Measurements from ENCODE around the gene TRAFD1.

TRAFD1 gene

GRCh38 chr12:112170376-112170775 is 45.0 kb downstream of the TRAFD1 start:
- peak; percentile 56 for TF ChIP-seq CTCF (IDR thresholded peaks at IDR 0.05; ENCODE audit: borderline replicate concordance, insufficient read depth, low read depth, low read length)
- no peak overlapping the region for H3K4me3 ChIP-seq (ENCODE audit: low read depth, low read length)

- H3K4me3 ChIP-seq (ENCODE audit: low read depth, low read length) = no peak overlapping the region
These were observed 45.7 kb downstream of the TRAFD1 start for GRCh38 chr12:112170971-112171596.

GRCh38 chr12:112172556-112173324 is 47.4 kb downstream of the TRAFD1 start:
- no peak for TF ChIP-seq CTCF (IDR thresholded peaks at IDR 0.05; ENCODE audit: borderline replicate concordance, insufficient read depth, low read depth, low read length)

More at GRCh38 chr12:112170971-112171596, 45.7 kb downstream of the TRAFD1 start:
- no peak for TF ChIP-seq CTCF (IDR thresholded peaks at IDR 0.05; ENCODE audit: borderline replicate concordance, insufficient read depth, low read depth, low read length)

GRCh38 chr12:112175361-112176155 is 50.2 kb downstream of the TRAFD1 start:
- TF ChIP-seq CTCF (IDR thresholded peaks at IDR 0.05; ENCODE audit: borderline replicate concordance, insufficient read depth, low read depth, low read length) = no peak
- H3K4me3 ChIP-seq (ENCODE audit: low read depth, low read length) = no peak overlapping the region

More at GRCh38 chr12:112172556-112173324, 47.4 kb downstream of the TRAFD1 start:
- no peak overlapping the region for H3K4me3 ChIP-seq (ENCODE audit: low read depth, low read length)

GRCh38 chr12:112176321-112177010 is 51.1 kb downstream of the TRAFD1 start:
- TF ChIP-seq CTCF (IDR thresholded peaks at IDR 0.05; ENCODE audit: borderline replicate concordance, insufficient read depth, low read depth, low read length) = no peak
- no peak overlapping the region for H3K4me3 ChIP-seq (ENCODE audit: low read depth, low read length)

- no peak overlapping the region for H3K4me3 ChIP-seq (ENCODE audit: low read depth, low read length)
- no peak for TF ChIP-seq CTCF (IDR thresholded peaks at IDR 0.05; ENCODE audit: borderline replicate concordance, insufficient read depth, low read depth, low read length)
These were observed 53.4 kb downstream of the TRAFD1 start for GRCh38 chr12:112178796-112179195.

All from GM12875 (cell line).